Activated T-helper 9 cell treated with anti-CD3 and anti-CD28 coated beads, Interleukin-2, amount 50 U/mL, for 16 hours (primary cell): ENCODE data around the gene STK10.
"Not testable (repeated sequence)": the region's sequence is repeated elsewhere in the genome, so short reads cannot be mapped to it uniquely, and the experiment has no call there.

ENCODE experiments used
- DNase-seq: peaks from one replicate; pipeline ENCODE4 v3.0.0-alpha.2; 2020; ENCODE audit warnings: low read depth

Gene STK10

DNA sequence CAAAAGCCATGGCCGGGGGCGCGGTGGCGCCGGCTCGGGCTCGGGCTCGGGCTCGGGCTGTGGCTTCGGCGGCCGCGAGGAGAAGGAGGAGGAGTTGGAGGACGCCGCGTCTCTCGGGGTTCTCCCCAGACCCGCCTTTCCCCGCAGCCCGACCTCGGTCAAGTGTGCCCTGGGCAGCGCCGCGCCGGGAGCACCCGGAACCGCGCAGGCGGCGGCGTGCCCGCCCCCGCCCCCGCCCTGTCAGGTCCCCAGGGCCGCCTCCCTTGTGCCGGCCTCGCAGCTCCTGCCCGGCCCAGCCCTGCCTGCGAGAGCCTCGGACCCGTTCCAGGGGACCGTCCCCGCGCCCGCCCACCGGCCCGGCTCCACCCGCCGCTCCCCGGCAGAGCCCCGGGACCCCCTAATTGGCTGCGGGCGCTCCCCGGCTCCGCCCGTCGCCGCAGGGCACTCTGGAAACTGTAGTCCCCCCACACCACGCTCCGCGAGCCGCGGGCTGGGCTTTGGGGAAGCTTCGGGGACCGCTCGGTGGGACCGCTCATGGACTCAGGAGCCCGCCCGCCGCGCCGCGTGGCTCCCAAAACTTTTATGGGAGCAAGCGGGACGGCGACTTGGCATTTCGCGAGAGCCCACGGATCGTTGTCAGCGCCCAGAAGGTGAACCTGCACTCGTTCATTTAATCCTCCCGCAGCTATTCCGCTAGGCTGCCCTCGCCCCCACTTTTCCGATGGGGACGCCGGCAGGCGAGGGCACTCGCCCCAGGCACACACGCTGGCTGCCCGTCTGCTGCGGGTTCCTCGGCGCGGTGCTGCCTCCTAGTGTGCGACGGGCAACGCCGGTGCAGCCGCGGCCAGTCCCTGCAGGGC is at the start of gene STK10:
Gene STK10 (minus strand): TSS at position 192 of the 860 bp plus-strand sequence. CDS start 182 bp downstream, at position 10.
- peak; percentile 86 for DNase-seq

DNA sequence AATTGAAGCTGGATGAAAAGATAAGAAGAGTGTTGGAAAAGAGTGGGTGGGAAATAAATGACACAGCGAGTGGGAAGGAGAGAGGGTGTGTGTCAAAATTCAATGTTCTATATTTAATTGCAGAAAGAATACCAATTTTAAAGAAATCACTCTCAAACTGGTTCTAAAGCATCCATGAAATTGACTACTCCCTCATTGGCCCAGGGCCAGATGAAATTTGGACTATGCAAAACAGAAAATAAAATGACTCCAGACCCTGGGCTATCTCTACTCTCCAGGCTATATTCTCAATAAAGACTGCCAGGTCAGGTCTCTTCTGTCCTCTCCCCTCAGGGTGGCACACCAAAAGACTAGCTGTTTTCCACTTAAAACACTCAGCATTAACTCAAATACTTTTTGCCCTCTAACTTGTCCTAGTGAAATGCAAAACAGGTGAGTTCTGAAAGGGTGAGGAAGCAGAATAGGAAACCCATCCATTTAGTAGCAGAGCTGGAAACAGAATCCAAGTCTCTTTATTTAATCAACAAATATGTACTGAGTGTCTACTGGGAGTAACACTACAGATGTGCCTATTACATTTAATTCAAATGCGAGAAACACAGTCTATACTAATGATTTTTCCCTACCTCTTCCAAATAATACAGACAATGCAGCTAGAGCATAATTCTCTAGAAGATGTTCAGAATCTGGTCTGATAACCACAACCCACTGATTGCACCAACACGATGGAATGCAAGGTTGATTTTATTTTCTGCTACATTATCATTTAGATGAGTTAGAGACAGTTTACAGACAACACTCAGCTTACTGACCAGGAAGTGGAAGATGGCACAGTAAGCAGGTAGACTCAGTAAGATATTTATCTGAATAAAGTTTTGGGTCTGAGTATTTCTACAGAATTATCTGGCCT is 48.1 kb upstream of the STK10 start:
- no peak for DNase-seq

GRCh38 chr5:172235132-172235780 is 47.2 kb upstream of the STK10 start:
- no peak for DNase-seq

- DNase-seq: no peak
These were observed 46.0 kb upstream of the STK10 start for GRCh38 chr5:172234031-172234430.

DNA sequence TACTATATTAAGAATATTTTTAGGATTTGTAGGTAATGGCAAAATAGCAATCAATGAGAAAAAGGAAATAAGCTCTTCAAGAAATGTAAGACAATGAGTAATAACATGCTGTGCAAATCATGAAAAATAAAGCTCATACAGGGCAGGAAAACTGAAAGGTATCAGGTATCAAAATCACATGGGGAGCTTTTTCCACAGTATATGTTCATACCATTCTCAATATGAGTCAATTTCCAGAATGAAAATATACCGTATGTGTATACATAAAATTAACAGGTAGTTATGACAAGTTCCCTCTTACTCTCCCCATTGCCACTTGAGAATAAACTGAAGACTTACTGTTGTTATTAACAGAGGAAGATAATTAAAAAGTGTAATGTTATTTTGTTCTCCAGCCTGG is 41.9 kb upstream of the STK10 start:
- DNase-seq: no peak

- no peak for DNase-seq
These were observed 37.0 kb upstream of the STK10 start for GRCh38 chr5:172224996-172225395.

DNA sequence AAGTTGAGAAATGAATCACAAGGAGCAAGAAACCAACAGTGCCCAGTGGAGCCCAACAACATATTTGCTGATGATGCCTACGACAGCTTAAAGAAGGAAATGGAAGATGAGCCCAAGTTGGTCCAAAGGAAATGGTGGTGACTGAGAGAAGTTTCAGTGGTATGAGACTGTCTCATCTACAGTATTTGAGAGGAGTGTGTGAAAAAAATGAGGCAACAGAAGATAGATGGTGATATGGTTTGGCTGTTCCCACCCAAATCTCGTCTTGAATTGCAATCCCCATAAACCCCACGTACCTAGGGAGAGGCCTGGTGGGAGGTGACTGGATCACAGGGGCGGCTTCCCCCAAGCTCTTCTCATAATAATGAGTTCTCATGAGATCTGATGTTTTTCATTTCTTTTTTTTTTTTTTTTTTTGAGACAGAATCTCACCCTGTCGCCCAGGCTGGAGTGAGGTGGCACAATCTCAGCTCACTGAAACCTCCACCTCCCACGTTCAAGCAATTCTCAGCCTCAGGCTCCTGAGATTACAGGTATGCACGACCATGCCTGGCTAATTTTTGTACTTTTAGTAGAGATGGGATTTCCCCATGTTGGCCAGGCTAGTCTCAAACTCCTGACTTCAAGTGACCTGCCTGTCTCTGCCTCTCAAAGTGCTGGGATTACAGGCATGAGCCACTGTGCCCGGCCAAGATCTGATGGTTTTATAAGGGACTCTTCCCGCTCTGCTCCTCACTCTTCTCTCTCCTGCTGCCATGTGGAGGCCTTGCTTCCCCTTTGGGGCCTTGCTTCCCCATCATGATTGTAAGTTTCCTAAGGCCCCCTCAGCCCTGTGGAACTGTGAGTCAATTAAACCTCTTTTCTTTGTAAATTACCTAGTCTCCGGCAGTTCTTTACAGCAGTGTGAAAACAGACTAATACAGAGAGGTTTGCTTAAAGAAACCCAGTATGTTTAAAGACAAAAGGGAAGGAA is 36.2 kb upstream of the STK10 start:
- DNase-seq: peak; percentile 12

DNA sequence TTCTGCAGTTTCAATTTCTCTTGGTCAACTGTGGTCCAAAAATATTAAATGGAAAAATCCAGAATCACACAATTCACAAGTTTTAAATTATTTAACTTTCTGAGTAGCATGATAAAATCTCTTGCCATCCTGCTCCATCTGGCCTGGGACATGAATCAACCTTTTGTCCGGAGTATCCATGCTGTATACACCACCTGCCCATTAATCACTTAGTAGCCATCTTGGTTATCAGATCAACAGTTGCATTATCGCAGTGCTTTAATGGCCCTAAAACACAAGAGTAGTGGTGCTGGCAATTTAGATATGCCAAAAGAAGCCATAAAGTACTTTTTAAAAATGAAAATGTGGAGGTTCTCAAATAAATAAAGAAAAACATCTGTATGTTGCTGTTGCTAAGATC is 31.3 kb upstream of the STK10 start:
- no peak for DNase-seq

DNA sequence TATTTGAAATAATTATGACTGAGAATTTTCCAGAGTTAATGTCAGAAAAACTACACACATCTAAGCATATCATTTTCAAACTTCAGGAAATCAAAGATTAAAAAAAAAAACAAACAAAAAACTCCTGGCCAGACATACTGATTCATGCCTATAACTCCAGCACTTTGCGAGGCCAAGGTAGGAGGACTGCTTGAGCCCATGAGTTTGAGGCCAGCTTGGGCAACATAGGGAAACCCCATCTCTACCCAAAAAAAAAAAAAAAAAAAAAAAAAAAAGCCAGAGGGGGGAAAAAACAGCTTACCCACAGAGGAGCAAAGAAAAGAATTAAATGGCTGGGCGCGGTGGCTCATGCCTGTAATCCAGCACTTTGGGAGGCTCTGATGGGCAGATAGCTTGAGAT is 28.3 kb upstream of the STK10 start:
- DNase-seq: no peak

- no peak for DNase-seq
These were observed 25.1 kb upstream of the STK10 start for GRCh38 chr5:172213126-172213525.

GRCh38 chr5:172211676-172212075 is 23.7 kb upstream of the STK10 start:
- no peak for DNase-seq

DNA sequence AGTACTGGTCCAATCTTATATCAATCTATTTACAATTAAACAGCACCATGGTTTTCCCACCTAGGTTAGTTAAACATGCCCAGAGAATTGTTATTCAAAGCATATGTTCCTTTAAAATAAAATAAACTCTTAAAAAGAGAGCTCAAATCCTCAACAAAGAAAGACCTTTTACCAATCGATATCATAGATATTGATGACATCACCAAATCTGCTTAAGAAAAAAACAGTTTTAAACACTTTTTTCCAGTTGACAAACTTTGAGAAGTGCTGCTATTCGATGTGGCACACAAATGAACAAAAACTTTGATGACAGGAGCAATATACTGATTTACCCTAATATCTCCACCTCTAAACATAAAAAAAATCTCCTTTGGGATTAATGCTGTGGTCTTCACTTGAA is 21.7 kb upstream of the STK10 start:
- no peak for DNase-seq

GRCh38 chr5:172207511-172207910 is 19.5 kb upstream of the STK10 start:
- no peak for DNase-seq

GRCh38 chr5:172205984-172206383 is 18.0 kb upstream of the STK10 start:
- not testable (repeated sequence) for DNase-seq

DNA sequence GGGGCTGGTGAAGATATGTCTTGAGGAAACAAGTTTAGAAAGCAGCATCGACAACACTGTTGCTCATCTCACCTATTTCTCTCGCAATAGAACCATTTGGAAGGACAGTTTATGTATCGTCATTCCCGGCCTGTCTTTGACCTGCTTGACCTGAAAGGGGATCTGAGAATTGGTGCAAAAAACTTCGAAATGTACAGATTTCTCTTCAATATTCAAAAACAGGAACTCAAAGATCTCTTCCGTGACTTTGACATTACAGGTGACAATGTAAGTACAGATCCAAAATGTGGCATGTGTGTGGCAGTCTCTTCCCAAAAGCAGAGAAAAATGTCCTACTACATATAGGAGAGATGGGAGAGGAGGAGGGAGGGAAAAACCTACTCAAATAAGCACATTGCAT is 12.5 kb upstream of the STK10 start:
- DNase-seq: no peak

GRCh38 chr5:172199446-172199845 is 11.4 kb upstream of the STK10 start:
- no peak for DNase-seq

DNA sequence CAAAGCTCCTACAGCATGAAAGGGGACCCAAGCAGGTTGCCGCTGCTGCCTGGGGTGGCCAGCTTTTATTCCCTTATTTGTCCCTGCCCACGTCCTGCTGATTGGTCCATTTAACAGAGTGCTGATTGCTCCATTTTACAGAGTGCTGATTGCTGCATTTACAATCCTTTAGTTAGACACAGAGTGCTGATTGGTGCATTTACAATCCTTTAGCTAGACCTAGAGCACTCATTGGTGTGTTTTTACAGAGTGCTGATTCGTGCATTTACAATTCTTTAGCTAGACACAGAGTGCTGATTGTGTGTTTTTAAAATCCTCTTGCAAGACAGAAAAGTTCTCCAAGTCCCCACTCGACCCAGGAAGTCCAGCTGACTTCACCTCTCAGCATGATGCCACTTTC is 9.8 kb upstream of the STK10 start:
- DNase-seq: not testable (repeated sequence)

GRCh38 chr5:172194985-172195774 is 7.2 kb upstream of the STK10 start:
- DNase-seq: no peak

DNA sequence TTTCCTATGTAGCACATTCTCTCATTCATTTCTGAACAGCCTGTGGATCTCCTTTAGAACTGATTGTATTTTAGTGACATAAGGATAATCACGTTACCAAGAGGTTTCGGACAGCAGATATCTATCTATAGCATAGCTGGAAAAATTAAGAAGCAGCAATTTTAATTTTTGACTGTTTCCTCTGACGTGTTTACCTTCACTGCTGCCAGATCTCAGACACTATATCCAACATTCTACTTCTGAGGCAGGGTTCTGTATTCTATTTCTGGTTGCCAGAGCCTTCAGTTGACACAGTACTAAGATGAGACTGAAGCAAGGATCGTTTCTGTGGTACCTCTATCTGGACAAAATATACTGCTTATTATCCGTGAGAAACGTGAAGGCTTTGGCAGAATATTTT is 5.8 kb upstream of the STK10 start, which contains the start of gene EFCAB9:
Gene EFCAB9 (plus strand): TSS at position 301 of the 400 bp plus-strand sequence. CDS start 1 bp downstream, at position 302.
- no peak for DNase-seq

- DNase-seq: no peak
These were observed 1.8 kb upstream of the STK10 start for GRCh38 chr5:172189693-172190296.
